PC-9 (cell line): ENCODE data around the gene FLNB.

Experiments used
- EZH2 ChIP-seq: fragments of 200-600 bp; sonication (generic); IDR thresholded peaks from 2 replicates; pipeline ENCODE4 v1.8.0; 2017; ENCODE audit warnings: antibody characterized with exemption, low read depth
- TF ChIP-seq, protein P1 (sequence below): fragments of 200-600 bp; sonication (generic); conservative IDR thresholded peaks from 2 replicates; pipeline ENCODE4 v1.6.1; 2017; ENCODE audit warnings: mixed run types, antibody characterized with exemption, mild to moderate bottlenecking, moderate library complexity

DNA sequence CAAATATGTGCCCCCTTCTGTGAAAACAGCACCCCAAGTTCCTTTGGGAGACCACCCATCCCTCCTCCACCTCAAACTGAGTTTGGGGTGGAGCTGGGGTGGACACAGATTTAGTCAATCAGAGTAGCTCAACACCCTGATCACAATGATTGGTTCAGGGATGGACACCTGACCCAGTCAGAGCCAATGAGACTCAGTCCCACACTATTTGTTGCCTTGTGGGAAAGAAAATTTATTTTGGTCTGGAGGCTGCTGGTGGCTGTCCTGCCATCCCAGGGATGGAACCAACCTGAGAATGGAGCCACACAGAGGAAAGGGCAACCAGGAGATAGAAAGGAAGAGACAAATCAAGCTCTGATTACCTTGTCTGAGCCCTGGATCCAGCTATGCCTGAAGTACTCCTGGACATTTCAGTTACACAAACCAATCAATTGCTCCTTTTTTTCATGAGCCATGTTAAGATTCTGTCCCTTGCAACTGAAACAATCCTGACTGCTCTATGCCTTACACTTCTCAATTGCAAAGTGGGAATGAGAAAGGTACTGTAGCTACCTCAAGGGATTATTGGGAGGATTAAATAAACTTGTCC lies 192.0 kb downstream of the FLNB start:
- TF ChIP-seq EZH2: no peak
- TF ChIP-seq, protein P1, sequence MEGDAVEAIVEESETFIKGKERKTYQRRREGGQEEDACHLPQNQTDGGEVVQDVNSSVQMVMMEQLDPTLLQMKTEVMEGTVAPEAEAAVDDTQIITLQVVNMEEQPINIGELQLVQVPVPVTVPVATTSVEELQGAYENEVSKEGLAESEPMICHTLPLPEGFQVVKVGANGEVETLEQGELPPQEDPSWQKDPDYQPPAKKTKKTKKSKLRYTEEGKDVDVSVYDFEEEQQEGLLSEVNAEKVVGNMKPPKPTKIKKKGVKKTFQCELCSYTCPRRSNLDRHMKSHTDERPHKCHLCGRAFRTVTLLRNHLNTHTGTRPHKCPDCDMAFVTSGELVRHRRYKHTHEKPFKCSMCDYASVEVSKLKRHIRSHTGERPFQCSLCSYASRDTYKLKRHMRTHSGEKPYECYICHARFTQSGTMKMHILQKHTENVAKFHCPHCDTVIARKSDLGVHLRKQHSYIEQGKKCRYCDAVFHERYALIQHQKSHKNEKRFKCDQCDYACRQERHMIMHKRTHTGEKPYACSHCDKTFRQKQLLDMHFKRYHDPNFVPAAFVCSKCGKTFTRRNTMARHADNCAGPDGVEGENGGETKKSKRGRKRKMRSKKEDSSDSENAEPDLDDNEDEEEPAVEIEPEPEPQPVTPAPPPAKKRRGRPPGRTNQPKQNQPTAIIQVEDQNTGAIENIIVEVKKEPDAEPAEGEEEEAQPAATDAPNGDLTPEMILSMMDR: no peak
